NCI-H1436 (cell line): ENCODE results near the gene COLQ.
"Not testable (repeated sequence)": the region's sequence is repeated elsewhere in the genome, so short reads cannot be mapped to it uniquely, and the experiment has no call there.

ENCODE experiments used
- DNase-seq: peaks from one replicate; lab custom pipeline; 2025; lab: John Stamatoyannopoulos, UW

The COLQ gene

DNA sequence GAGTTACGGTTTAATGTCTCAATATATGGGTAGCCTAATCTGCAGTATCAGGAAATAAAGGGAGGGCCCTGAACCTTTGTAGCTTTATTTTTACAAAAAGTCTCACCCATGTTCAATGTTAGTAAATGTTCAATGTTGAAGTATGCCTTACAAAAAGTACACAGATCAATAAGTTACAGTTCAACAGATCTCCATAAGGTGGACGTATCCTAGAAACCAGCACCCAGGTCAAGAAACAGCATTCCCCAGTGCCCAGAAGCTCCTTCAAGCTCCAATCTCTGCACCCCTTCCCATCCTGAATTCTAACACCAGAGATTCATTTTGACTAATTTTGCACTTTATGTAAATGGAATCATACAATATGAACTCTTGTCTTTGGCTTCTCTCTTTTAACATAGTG lies 31.3 kb downstream of the COLQ start:
- DNase-seq, result no peak

DNA sequence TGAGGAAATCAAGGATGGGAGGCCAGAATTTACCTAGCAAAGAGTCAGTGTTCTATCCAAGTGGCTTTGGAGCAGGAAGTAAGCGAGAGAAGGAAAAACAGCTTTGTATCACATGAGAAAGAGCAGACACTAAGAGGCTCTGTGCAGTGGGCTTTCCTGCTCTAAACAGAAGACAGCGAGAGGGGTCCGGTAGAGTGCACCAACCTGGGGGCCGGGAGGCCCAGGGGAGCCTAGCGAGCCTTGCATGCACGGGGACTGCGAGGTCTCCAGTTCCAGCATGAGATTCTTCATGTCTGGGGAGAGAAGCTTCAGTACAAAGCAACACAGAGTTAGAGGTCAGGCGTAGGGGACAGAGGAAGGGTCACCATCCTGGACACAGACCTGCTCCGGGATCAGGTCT lies 33.5 kb downstream of the COLQ start:
- DNase-seq, result no peak

DNA sequence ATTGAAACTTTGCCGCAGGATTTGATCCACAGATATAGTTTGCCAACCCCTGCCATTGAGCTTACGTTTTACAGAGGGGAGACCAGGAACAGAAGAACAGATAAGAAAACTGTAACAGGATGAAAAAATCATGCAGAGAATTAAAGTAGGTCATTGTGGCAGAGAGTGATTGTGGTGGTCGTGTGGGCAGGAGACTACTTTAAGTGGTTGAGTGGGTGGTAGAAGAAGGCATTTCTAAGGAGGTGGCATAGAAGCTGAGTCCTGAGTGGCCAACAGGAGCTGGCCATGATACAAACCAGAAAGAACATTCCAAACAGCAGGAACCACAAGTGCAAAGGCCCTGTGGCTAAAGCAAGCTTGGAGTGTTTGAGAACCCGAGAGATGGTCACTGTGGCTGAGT lies 34.5 kb downstream of the COLQ start:
- no peak for DNase-seq

DNA sequence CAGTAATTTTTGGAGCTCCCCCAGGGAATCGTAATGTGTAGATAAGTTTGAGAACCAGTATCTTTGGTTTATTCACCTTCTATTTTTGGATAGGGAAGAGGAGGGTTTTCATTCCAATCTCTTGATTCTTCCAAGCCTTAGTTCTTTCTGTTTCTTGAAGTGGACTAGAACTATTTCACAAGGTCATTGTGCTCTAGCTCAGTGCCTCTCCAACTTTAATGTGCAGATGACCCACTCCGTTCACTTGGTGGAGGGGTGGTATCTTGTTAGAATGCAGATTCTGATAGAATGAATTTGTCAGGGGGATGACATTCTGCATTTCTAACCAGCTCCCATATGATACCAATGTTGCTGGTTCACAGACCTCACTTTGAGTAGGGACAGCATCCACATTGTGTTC lies 35.5 kb downstream of the COLQ start:
- no peak for DNase-seq

DNA sequence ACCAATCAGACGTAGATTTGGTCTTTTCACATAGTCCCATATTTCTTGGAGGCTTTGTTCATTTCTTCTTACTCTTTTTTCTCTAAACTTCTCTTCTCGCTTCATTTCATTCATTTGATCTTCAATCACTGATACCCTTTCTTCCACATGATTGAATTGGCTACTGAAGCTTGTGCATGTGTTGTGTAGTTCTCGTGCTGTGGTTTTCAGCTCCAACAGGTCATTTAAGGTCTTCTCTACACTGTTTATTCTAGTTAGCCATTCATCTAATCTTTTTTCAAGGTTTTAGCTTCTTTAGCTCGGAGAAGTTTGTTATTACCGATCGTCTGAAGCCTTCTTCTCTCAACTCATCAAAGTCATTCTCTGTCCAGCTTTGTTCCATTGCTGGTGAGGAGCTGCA lies 37.0 kb downstream of the COLQ start:
- not testable (repeated sequence) for DNase-seq

DNA sequence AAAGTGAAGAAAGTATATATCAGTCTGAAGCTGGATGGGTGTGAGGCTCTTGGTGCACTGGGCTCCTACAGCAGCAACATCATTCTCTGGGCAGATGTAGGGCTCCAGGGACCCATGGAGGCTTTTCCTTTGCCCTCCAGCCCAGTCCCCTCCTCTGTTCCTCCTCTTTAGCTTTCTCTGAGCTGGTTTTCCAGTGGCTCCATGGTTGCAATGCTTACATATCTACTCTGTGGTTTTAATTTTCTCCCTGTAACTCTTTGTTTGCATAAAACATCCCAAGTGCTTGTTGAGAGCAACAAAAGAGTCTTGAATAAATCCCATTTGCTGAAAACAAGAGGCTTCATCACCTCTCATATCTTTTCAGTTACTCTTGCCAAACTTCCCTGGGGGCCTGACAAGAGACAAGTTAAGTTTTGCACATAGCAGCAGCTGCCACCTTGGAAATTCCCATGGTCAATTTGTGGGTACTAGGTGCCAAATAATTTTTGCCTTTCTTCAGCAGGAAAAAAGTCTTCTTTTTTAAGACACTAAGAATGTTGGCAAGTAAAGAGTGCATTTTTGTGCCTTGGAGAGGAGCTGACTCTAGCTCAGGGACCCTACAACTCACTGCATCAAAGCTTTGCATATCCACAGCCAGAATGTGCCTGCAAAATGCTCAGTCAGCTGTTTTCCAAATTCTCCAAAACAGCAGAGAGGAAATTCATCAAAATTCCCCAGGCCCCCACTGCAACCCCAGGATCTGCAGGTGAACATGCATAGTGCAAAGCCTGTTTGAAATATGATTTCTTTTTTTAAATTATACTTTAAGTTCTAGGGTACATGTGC lies 41.9 kb downstream of the COLQ start:
- DNase-seq, result no peak

DNA sequence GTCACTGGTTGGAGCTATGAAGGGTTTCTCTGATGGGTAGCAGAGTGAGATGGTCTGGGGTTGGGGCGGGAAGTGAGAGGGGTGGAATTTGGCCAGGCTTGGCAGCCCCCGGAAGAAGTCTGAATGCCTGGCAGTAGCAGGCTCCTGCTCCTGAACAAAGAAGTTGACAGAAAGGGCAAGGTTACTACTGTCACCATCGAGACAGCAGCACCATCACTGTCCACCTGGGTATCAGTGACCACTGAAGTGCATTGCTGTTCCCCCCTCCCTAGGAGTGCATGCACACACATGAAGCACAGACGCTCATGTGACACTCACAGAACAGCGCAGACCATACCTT lies 42.9 kb downstream of the COLQ start:
- no peak for DNase-seq

DNA sequence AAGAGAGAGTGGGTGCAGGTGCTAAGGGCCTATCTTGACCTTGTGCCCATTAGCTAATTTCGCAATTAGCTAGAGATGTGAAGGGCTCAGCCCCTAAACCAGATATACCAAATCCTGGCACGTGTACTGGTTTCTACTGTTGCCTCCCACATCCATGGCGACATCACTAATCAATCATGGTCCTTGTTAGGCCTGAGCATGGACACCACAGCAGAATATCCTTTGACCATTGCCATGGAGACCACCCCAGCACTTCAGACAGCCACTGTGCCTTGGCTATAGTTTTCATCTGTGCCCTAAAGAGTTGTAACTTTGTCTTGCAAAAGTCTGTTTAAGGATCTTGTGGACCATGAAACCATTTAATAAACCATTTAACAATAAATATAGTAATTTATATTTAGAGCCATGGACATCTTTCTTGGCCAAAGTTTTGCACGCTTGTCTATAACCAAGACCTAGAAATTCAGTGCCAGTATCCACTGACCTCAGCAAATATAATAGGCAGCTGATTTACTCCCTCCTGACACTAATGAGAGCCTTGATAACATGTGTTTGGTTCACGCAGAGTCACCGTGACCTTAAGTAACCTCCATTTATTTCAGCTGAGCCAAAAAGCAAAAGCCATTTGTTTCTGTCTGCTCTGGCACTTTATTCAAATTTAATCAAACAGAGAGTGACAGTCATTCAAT lies 43.4 kb downstream of the COLQ start:
- DNase-seq, result no peak

DNA sequence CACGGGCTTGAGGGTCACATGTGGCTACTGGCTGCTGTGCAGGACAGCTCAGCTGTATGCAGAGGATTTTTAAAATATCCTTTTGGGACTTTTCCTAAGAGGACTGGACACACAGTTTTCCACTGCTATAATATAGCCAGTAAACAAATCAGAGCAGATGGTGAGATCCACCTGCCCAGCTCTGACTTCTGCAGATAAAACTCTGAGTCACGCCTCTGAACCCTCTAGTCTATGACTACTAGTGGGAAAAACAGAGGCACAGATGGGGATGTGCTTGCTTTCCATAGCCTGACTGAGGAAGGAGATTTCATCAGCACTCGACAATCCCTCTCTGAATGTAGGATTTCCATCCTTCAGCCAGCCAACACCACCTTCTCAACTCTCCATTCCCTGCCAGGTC lies 45.1 kb downstream of the COLQ start:
- no peak for DNase-seq

DNA sequence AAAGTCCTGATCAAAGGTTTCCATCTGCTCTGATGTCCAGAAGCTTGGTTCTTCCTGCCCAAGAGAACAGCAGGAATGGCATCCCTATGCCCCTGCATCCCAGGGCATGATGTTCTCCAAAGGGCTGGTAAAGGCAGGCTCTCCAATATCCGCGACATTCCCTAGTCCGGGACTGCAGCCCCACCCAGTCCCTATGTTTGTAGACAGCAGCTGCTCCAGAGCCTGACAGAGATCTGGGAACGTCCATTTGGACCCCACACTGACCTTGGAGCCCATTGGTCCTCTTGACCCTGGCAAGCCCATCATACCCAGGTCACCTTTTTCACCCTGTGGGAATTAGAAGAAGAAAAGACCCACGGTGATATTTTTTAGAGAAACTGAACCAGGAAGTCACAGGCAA lies 46.3 kb downstream of the COLQ start:
- DNase-seq, result no peak

DNA sequence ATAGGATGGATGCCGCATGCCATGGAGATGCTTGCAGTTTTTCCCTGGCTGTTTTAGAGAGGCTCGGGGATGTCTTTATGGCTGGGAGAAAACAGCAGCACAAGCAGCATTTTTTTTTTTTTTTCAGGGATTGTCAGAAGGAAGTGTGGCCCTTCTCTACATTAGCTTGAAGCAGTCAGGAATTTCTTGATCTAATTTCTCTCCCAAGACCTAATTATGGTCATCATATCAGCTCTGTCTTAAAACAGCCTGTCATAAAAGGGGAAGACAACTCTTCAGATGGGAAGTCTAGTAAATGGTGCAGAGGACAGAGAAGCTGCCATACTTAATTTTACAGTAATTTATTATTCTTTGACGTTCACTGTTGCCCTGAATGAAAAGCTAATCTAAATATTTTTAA lies 49.6 kb downstream of the COLQ start:
- no peak for DNase-seq

DNA sequence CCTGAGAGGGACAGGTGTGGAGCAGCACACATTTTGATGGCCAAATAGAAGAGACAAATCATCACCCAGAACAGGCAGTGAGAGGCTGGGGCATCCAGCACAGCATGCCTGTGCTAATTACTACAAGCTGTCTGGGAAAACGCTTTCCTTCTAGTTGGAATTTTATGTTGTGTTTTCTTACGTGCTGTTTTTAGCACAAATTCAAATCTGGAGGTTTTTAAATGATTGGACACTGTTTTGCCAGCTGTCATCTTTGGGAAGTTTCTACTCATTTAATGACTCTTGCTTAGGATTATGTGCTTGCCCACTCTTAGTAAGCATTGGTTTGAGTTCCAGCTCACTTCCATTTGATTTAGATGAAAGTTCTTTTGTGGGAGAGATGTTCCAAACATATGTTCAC lies 50.7 kb downstream of the COLQ start:
- DNase-seq, result no peak

DNA sequence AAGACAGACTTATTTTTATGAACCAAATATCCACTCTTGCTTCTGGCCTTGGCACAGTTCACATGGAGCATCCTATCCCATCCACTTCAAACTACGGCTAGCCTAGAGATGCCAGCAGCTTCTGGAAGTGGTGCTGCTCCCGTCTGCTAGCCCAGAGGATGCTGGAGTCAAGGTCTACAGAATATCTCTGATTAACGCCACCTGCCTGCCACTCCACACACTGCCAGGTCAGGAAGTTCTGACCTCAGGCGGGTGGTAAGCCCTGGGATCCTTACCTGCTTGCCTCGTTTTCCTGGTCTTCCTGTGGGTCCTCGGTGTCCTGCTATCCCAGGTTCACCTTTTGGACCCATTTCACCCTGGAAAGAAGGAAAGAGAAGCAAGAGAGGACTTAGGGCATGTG lies 51.2 kb downstream of the COLQ start:
- DNase-seq, result no peak

DNA sequence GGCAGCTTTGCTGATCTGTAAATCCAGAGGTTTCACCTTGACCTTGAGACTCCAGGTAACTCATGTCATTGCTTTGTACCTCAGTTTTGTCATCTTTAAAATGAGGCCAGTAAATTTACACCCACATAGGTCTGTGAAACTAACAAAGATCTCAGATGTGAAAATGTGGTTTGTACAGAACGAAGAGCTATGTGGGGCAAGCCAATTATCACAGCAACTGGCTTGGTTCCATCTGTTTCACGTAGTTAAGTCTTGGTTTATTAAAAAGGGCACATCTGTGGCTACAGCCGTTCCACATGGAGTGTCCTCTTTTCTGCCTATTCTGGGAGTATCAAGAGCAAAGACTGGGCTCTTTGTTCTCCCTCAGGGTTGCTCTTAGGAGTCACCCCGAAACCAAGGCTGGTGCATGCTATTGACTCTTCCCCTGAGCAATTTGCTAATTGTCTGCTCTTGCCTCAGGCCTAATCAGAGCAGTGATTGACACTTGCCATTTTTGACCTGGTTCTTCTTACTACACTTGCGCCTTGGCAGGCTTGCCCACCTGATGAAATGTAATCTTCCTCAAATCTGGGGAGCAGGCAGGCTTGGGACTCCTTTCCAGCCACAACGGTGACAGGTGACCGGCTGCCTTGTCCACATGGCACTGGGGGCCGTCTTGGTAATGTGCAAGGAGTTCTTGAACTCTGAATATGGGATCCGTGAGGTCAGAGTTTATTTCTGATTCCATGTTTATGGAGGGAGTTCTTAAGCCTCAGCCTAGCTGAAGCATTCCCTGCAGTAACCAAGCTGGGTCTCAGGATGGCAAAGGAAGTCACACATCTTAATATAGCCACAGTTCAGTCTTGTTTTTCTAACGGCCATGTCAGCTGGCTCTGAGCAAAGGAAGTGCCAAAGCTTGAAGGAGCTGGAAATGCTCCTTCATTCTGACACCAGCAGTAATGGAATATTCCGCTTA lies 54.0 kb downstream of the COLQ start:
- no peak for DNase-seq

DNA sequence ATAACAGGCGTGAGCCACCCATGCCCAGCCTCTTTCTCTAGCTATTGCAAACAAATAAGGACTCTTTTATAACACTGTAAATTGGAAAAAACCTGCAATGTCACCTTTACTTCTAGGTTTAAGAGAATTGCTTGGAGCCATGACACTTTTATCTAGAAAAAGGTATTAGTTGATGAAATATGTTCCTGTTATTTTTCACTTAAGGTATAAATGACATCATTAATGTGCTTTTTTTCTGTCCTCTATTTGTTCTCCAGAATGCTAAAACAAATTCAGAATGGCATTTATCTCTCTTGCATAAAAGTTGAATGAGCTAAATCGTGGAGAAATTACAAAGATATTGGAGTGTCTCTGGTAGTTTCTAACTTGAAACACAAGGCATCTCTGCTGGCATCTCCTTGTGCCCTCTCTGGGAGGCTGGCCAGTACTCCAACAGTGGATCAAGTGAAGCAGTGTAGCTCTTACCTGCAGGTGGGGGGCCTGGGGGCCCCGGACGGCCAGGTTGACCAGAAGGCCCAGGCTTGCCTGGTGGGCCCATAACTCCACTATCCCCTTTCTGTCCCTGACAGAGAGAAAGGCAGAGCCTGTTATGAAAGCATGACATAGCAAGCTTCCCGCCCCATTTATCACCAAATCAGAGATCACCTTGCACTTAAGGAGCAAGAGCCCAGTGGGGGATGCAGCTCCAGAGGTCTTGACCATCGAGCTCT lies 55.5 kb downstream of the COLQ start:
- DNase-seq, result no peak

DNA sequence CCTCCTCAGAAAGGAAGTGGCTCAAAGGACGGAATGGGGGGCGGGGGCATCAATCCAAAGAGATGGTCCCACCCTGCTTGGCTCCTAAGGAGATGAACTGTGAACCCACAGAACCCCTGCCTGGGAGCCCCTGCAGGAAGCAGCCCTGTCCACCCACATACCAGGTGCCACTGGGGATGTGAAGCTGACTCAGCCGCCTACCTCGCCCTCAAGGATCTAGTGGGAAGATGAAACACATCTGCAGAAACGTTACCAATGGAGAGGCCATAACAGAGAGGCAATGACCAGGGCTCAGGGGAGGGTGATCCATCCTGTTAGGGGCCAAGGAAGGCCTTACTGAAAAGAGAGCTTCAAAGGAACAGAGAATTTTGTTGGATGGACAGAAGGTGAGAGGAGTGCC lies 59.1 kb downstream of the COLQ start:
- no peak for DNase-seq

DNA sequence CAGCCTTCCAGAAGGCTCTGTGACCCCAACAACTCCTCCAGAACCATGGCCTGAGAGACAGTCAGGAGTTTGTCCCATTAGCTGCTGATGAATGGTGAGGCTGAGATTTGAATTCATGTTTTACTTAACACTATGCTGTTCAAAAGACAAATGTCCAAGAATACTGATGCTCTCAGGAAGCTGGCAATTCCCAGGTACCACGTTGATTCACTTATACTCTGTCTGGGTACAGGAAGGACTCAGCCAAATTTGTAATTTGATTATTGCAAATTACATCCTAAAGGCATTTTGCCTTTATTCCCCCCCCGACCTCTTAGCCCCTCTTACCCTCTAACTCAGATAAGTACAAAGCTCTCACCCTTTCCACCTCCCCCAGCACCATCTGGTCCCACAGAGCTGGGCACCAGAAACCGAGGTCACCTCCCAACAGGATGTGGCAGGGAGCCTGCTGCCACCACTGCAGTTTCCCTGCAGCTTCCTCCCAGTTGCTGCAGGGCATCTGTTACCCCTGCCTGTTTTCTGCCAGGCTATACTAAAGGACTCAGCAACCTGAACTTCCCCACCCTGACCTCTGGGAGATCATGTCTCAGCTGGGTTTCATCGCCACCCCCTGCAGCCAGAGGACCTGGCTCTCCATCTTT lies 60.5 kb downstream of the COLQ start:
- DNase-seq, result no peak

DNA sequence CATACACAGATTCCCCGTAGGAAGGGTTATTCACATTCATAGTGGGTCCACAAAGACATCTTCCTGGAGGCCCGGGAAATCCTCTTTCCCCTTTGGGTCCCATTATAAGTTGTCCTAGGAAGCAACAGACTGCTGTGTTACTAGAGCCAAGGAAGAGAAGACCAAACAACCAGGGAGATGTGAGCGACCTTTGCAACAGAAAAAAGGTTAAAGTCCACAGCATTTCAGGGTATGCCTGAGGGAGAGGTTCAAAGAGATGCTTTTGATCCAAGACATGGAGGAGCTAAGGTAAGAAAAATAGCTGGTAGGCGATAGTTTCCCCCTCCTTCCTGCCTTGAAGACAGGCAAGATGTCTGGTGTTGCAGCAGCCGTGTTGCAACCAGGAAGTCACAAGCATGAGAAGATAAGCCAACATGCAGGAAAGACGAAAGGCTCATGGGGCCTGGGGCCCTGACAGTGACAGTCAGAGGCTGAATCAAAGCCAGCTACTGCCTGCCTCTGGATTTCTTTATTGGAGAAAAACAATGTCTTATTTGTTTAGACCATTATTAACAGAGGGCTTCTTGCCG lies 63.2 kb downstream of the COLQ start:
- no peak for DNase-seq

DNA sequence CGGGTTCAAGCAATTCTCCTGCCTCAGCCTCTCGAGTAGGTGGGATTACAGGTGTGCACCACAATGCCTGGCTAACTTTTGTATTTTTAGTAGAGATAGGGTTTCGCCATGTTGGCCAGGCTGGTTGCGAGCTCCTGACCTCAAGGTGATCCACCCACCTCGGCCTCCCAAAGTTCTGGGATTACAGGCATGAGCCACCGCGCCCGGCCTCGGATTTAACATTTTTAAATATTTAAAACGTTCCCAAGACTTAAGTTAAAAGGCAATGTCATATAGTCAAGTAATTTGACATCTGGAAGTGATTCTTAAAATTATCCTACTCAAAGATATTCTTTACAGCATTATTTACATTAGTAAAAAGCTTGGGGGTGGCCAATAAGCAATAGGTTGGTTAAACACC lies 64.6 kb downstream of the COLQ start:
- DNase-seq, result not testable (repeated sequence)

DNA sequence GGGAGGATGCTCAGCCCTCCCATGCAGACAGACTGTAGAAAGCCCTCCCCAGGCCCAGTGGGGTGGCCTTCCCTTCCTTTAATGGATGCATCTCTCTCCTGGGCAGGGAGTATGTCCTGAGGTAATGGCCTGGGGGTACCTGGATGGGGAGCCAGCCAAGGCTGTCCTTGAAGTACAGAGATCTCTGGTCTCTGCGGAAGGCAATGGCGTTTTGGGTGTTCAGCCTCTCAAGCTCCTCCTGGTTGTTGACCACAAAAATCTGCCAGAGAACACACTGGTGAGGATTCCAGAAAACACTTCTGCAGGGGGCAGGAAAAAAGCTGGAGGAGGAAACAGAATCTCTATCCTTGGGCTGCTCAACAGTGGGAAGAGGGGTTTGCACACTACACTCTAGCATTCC lies 65.2 kb downstream of the COLQ start:
- no peak for DNase-seq

DNA sequence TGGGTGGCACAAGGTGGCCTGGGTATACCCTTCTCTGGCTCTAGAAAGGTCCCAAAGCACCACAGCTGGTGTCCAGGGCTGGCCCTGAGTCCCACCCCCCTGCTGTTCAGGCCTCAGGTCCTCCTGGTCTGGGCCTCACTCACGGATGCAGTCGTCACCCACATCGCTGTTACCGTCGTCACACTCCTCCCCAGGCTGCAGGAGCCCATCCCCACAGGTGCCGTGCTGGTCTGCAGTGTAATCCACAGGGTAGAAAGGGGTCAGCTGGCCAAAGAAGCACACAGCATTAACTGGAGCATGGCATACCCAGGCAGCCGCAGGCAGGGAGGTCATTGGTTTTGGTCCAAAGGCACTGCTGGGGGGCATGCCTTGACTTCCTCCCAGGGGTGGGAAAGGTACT lies 65.8 kb downstream of the COLQ start:
- DNase-seq, result no peak
